SIG-M5 (cell line): ENCODE results near the gene LDB2.
"Not testable (repeated sequence)": the region's sequence is repeated elsewhere in the genome, so short reads cannot be mapped to it uniquely, and the experiment has no call there.

Experiments
- DNase-seq: peaks from one replicate; lab custom pipeline; 2025; lab: John Stamatoyannopoulos, UW

The LDB2 gene

DNA sequence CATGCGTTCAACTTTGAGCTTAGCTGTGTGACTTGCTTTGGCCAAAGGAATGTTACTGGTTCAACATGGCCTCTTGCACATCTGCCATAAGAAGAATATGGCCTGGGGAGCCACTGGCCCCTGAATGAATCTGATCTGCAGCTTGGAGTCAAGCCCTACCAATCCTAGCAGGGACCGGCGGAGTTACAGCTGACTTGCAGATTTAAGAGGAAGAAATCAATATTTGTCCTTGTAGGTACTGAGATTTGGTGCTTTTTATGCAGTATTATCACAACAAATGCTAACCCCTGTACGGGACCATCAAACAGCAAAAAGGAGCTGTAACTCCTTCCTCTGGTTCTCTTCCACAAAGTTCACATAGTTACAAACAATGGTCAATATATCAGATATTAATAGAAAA is 252.0 kb downstream of the LDB2 start:
- DNase-seq, result no peak

DNA sequence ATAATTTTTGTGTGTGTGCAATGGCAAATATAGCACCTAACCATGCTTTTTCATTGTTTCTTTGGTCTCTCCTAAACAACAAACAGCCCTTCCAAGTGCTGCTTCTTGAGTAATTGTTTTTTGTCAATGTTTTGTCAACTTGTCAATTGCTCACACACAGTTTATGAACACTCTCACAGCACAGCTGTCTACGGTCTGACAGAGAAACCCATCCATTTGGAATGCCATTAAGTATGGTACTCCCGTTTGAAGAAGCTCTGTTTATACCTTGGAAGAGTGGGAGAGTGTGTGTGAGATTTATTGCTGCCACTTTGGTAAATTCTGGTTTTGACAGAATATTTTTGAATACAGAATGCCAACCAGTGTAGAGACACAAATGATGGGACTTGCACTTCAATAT is 254.6 kb downstream of the LDB2 start:
- no peak for DNase-seq

DNA sequence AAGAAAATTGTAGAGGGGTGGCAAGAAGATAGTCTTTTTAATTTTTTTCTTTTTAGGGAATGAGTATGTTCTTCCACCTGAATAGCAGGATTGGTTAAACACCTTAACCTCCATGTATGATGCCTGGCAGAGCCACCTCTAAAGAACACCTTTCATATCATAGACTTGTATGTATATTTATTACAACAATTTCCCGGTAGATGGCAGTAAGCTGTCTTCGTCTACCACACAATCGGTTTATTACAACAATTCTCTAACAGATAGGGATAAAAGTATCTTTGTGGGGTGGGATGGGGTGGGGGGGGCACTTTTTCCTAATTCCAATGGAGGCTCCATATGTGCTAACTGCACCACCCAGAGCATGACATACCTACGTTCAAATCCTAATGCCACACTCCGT is 255.5 kb downstream of the LDB2 start:
- DNase-seq, result no peak

DNA sequence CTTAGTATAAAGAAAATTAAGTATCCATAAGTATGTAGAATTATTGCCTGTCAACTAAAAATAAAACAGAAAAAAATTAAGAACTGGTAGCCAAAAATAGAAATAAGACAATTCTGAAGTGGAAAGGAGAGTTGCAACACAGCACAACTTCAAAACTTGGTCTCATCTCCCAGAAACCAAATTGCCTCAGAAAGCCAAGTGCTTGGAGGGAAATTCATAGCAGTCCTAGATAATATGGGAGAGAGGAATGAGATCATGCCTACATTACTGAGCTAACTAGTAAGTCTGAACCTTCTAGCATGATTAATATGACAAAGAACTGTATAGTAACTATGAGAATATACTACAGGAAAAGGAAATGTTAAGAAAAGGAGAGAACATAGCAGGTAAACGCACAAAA is 256.5 kb downstream of the LDB2 start:
- no peak for DNase-seq

- DNase-seq, result no peak
Measured at GRCh38 chr4:16636912-16637630, 261.4 kb downstream of the LDB2 start.

- DNase-seq, result no peak
Measured at GRCh38 chr4:16636304-16636703, 262.1 kb downstream of the LDB2 start.

DNA sequence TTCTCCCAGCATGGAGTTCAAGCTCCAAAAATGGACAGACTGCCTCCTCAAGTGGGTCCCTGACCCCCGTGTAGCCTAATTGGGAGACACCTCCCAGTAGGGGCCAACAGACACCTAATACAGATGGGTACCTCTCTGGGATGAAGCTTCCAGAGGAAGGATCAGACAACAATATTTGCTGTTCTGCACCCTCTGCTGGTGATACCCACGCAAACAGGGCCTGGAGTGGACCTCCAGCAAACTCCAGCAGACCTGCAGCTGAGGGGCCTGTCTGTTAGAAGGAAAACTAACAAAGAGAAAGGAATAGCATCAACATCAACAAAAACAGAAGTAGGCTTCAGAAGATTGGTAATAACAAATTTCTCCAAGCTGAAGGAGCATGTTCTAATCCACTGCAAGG is 269.2 kb downstream of the LDB2 start:
- DNase-seq, result not testable (repeated sequence)

DNA sequence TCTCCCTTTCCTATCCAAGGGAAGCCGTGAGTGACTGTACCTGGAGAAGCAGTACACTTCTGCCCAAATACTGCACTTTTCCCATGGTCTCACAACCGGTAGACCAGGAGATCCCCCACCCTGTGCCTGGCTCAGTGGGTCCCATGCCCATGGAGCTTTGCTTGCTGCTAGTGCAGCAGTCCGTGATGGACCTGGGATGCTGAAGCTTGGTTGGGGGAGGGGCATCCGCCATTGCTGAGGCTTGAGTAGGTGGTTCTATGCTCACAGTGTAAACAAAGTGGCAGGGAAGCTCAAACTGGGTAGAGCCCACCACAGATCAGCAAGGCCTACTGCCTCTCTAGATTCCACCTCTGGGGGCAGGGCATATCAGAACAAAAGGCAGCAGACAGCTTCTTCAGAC is 269.6 kb downstream of the LDB2 start:
- DNase-seq, result not testable (repeated sequence)

- no peak for DNase-seq
Measured at GRCh38 chr4:16627999-16628398, 270.4 kb downstream of the LDB2 start.

DNA sequence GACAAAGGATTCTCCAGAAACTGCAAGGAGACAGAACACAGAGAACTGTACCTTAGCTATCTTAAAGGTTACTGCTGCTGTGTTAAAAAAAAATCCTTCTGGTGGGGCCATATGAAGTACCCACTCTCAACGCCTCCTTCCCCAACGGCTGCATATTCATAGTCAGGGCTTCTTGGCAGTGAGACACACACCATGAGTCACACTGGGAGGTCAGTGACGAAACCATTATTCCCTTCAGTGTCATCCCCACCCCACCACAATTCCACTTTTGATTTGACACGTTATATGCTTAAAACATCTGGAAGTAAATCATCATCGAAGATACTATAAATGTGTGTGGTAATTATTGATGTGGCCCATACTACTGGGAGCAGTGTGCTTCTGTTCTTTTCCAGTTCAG is 271.5 kb downstream of the LDB2 start:
- no peak for DNase-seq

- no peak for DNase-seq
Measured at GRCh38 chr4:16622826-16623225, 275.6 kb downstream of the LDB2 start.

GRCh38 chr4:16617435-16617834 is 281.0 kb downstream of the LDB2 start:
- no peak for DNase-seq

DNA sequence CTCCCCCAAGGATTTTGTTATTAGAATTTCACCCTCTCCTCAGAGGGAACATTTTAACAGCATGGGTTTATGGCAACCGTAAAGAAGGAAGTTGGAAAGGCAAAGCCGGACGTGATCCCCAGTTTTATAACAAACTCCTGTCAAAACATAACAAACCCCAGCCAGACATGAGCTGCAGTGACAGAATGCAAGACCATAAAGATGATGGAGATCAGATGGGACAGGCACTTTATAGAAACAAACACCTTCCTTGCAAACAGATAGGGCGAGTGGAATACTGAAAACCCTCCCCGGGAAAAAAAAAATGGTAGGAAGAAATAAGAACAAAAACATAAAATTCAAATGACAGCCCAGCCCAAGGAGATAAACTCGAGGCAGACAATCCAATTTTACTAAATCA is 281.4 kb downstream of the LDB2 start:
- DNase-seq, result no peak

DNA sequence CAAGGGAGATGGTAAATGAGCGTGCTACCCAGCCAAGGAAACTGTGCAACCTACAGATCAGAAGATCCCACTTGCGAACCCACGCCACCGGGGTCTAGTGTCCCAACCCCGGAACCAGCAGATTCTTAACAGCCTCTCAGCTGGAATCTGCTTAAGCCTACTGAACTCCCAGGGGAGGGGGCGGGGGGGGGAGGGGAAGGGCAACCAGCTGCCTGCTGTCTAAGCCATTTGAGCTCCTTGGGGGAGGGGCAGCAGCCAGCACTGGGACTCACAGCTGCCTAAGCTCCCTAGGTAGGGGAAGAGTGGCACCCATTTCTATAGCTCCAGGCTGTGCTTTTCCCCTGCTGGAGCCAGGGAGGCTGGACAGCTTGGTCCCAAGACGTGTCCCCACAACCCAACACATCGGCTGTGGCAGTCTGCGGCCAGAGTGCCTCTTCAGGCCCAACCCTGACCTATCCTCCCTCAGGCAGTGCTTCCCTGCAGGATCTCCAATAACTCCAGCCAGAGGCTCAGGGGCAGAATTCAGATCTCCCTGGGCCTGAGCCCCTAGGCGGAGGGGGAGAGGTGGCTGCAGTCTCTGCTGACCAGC is 289.2 kb downstream of the LDB2 start:
- DNase-seq, result no peak

DNA sequence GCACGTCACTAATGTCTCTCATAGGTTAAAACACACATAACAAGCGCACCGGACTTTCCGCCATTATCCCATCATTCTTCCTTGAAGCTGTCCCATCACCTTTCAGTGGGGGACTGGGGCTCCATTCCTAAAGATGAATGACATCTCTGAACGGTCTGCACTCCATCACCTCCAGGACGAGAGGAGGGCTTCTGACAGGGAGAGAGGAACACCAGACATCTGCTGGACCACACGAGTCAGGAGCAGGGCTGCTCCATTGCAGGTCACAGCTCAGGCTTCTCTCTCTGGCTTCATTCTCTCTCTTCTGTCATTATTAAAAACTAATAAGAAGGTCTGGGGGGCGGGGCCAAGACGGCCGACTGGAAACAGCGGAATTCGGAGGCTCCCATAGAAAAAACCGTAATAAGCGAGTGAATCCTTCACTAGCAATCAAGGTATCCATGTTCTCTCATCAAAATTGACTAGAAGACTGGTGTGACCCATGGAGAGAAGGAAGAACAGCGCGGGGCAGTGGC is 289.8 kb downstream of the LDB2 start:
- DNase-seq, result no peak

- DNase-seq, result no peak
Measured at GRCh38 chr4:16608123-16608522, 290.3 kb downstream of the LDB2 start.

GRCh38 chr4:16607241-16608066 is 291.0 kb downstream of the LDB2 start:
- DNase-seq, result no peak

DNA sequence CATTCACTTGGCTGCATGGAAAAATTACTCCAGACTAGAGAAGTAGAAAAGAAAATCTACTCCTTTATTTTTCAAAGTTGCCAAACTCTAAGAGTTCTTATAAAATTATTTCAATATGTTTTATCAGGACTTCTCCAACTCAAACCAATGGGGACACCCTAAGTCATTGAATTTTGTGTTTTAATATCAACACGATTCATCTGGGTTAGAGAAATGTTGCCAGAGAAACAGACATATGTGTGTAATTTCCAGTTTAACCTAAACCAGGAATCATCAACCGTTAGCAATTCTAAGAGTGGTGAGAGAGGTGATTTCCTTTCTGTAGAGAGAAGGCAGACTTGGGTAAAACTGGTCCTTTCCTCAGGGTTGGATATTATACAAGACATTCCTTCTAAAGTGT is 291.8 kb downstream of the LDB2 start:
- DNase-seq, result no peak

- DNase-seq, result no peak
Measured at GRCh38 chr4:16603178-16603577, 295.3 kb downstream of the LDB2 start.

DNA sequence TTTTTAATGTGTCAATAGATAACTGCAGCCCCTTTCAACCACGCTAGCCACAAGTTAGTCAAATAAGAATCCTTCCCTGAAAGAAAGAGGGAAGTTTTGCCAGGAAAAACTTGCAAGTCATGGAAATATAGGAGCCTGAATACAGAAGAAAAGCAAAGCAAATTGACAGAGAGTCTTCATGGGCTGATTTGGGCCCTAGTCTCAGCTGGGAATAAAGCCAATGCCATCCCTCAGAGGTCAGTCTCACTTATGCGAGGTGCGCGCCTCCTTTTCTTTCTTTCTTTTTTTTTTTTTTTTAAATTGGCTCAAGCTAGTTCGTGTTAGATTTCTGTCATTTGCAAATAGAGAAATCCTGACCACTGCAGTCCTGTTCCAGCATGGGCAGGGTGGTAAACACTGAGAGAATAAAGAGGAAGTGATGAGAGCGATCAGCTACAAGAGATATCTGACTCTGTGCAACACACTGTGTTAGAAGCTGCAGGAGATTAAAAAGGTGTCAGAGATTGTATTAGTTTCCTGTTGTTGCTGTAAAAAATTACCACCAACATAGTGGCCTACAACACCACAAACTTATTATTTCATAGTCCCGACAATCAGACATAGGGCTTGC is 299.7 kb downstream of the LDB2 start:
- DNase-seq, result no peak

GRCh38 chr4:16597845-16598596 is 300.4 kb downstream of the LDB2 start:
- DNase-seq, result no peak

DNA sequence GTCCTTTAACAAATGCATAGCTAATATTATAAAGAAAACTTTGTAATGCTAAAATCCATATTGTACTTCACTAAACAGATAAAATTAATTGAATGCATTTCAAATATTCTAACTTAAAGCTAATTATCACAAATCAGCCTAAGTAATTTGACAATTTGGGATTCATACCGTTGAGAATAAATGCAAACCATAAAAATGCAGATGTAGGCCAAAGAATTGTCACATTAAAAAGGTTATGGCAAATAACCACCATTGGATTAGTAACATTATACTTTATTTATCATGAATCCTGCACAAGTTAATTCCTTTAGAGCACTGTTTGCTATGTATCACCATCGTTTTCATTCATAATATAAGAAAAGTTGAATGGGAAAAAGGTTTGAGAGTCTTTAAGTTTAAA is 301.0 kb downstream of the LDB2 start:
- no peak for DNase-seq
